HG03103 (cell line): ENCODE data around the gene RP9.

Source experiments
- ATAC-seq: cut with Tn5 transposase; IDR thresholded peaks from one replicate; pipeline ENCODE4 v1.9.1; 2021; ENCODE audit warnings: low read depth; ENCODE audit not compliant: unreplicated experiment

RP9 gene

DNA sequence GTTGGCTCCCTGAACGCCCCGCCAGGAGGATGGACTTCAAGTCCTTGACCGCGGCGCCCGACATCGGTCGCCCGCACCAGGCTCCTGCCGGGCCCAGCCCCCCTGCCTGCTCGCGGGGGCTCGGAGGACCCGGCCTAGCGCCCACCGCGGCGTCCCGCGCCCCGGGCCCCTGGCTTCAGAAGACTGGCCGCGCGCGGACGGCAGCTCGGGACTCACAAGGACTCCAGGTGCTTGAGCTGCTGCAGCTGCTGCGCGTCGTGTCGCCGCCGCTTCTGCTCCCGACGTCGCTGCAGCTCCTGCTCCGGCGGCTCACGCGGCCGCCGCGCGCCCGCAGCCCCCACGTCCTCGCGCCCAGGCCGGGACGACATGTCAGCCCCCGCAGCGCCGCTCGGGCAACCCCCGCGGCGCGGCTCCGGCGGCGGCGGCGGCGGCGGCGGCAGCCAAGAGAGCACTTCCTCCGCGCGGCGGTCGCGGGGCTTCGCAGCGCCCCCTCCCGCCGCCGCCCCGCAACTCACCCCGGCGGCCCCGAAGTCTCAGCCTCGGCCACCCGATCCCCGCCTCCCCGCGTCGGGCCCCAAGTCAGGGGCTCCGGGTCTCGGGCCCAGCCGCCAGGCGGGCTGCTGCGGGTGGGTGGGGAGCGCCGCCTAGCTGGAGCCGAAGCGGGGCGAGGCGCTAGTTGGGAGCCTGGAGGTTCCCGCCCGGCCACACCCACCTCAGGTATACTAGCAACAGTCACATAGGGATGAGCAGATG is at the start of gene RP9:
TSS of gene RP9 (minus strand) at position 400 of the 753 bp plus-strand sequence. CDS start at position 368, 32 bp downstream.
- ATAC-seq = peak; percentile 75

GRCh38 chr7:33157781-33158180 is 48.6 kb upstream of the RP9 start:
- no peak for ATAC-seq

GRCh38 chr7:33157311-33157710 is 48.1 kb upstream of the RP9 start:
- ATAC-seq = no peak

DNA sequence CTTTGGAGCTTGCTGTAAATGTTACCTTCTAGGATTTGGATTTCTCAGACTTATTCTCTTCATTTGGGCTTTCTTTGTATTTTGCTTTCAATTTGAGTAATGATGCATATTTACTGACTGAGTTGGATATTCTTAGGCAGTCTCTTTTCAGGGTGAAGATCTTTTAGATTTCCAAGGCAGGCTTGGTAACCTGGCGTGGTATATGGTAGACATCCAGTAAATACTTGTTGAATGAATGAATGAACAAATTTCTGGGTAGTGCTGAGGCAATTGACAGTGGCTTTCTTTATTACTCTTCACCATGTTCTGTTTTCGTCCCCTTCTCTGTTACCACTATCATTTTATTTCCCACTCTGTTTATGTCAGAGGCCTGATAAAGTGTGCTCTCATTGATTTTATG is 47.2 kb upstream of the RP9 start:
- no peak for ATAC-seq

GRCh38 chr7:33155811-33156210 is 46.6 kb upstream of the RP9 start:
- ATAC-seq = no peak

DNA sequence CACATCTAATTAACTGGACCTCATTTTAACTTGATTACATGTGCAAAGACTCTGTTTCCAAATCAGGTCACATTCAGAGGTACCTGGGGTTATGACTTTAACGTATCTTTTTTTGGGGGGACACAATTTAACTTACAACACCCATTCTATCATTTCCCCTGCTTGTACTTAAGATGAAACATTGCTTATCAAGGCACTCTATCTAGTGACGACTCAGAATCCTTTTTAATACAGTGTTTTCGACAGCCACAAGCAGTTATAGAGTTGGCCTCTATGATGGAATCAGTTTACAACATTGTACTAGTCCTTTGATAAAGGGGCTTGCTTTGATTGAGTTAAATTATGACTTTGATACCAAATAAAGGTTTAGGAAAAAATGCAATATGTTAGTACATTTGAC is 42.9 kb upstream of the RP9 start:
- no peak for ATAC-seq

DNA sequence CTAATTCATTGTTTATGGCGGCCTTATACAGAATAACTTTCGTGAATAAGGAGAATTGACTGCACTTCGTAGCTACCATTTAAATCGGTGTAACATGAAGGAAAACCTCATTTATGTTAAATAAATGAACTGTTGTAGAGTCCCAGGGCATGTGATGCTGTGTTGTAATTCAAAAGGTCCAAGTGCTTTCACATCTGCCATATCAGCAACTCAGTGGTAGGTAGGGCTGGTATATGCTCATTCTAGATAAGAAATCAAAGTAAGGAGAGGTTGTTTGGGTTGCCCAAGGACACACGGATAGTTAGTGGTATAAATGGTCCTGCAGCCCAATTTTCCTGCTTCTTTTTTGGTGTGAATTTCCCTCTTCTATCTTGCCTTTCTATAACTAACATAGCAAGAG is 36.0 kb upstream of the RP9 start:
- no peak for ATAC-seq

GRCh38 chr7:33143996-33144718 is 35.0 kb upstream of the RP9 start:
- no peak for ATAC-seq

GRCh38 chr7:33142585-33142984 is 33.4 kb upstream of the RP9 start:
- no peak for ATAC-seq

DNA sequence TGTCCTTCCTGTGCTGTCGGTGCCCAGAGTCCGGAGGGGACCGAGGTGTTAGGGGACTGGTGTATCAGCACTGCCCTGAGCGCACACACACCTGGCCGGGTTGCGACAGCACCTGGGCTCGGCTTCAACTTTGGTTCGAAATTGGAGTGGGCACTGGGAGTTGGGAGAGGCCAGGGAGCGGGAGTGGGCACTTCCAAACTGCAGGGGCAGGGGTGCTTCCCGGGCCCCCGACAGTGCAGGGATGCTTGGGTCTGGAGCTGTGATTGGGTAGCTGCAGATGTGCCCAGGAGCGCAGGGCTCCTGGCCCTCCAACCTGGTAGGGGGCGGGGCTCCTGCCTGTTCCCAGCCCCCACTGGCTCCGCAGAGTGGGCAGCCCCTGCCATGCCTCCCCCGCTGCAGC is 27.9 kb upstream of the RP9 start:
- no peak for ATAC-seq

- no peak for ATAC-seq
These were observed 21.0 kb upstream of the RP9 start for GRCh38 chr7:33130184-33130583.

DNA sequence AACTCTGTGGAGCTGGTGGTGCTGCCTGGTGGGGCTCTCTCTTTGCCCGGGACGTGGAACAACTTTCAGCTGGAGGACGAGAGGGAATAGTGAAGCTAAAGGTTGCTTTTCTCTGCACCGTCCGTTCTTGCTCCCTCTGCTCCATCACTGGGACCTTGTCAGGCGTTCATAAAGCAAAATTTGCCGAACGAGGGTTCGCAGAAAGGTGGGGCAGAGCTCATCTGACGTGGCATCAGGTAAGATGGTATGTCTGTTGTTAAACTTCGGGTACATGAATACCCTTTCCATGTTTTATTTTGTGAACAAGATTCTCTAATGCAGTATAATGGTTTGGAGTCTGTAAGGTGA is 20.6 kb upstream of the RP9 start:
- ATAC-seq = peak; percentile 7

- ATAC-seq = peak; percentile 99
These were observed 20.0 kb upstream of the RP9 start, which contains the start of gene BBS9 for GRCh38 chr7:33128990-33129805. Gene BBS9, plus strand, starts transcription at chr7:33129564. Its CDS starts 16,689 bp downstream, at chr7:33146253.

DNA sequence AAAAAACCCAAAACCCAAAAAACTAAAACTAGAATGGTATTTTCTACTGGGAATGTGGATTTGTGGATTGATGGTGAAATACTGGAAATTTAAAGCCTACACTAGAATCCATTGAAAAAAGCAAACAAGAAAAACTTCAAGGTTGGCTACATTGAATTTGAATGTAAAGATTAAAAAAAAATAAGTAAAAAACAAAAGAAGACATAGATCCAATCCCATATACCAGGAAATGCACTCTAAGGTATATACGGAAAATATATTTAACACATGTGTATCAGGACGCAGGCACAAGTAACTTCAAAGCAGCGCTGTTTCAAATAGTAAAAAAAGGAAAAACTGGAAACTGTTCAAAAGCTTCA is 19.4 kb upstream of the RP9 start:
- no peak for ATAC-seq

GRCh38 chr7:33127085-33127484 is 17.9 kb upstream of the RP9 start:
- no peak for ATAC-seq

GRCh38 chr7:33118383-33118782 is 9.2 kb upstream of the RP9 start:
- ATAC-seq = no peak

- ATAC-seq = no peak
These were observed 5.8 kb upstream of the RP9 start for GRCh38 chr7:33114976-33115375.

- no peak for ATAC-seq
These were observed 2.4 kb upstream of the RP9 start for GRCh38 chr7:33111614-33112013.

DNA sequence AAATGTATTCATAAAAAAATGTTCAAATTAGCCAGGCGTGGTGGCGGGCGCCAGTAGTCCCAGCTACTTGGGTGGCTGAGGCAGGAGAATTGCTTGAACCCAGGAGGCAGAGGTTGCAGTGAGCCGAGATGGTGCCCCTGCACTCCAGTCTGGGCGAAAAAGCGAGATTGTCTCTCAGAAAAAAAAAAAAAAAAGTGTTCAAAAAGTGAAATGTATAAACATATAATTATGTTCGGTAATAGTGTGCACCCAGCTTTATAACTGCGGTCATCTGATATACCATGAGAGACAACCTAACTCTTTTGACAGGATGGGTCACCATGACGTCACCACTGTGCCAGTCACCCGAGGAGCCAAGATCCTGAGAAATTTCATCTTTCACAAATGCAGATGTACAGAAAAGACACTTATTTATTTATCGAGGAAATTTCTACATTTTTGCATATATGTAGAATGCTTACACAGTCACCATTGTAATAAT is 594 bp upstream of the RP9 start:
- ATAC-seq = no peak

DNA sequence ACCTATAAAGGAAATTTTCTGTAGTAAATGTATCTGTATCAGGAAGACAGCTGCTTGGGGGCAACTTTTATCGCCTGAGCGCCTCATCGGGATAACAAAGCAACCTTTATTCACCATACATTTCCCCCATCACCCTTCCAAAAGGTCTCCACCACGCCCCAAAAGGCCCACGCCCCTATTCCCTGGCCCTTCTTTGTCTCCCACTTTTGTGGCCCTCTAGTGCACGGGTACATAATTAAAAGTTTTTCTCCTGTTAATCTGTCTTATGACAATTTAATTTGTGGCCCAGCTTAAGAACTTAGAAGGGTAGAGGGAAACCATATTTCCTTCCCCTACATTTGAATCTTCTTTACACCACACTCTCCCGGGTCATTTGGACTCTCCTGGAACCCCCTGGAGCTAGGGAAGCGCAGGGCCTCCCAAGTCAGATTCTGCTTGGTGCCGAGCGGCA is 625 bp downstream of the RP9 start:
- ATAC-seq = no peak
